Astrocyte of the spinal cord (primary cell): Measurements from ENCODE around the gene MSI2.

Source experiments
- DNase-seq: peaks from one replicate; pipeline ENCODE4 v3.0.0; 2011; ENCODE audit warnings: low read depth, low spot score
- H3K4me3 ChIP-seq: 2 replicates; pipeline ENCODE4 v1.5.1; 2011; ENCODE audit warnings: low read depth, mild to moderate bottlenecking, low read length, moderate library complexity
- CTCF ChIP-seq: IDR thresholded peaks from 2 replicates; pipeline ENCODE4 v1.5.1; 2012; ENCODE audit warnings: low read depth, mild to moderate bottlenecking, low read length, inconsistent platforms
- in situ Hi-C: cut with HindIII; loops from 2 replicates; pipeline ENCODE4 v1.10.0; 2017; ENCODE audit warnings: low sequenced_read_pairs

Gene MSI2

GRCh38 chr17:57726213-57726790 lies 470.0 kb downstream of the MSI2 start:
- in situ Hi-C loops = no loop called here
- TF ChIP-seq CTCF = no peak

GRCh38 chr17:57726838-57727237 lies 470.5 kb downstream of the MSI2 start:
- in situ Hi-C loops = no loop called here
- TF ChIP-seq CTCF = no peak
- H3K4me3 ChIP-seq = no peak overlapping the region
- DNase-seq = no peak

More at GRCh38 chr17:57726213-57726790, 470.0 kb downstream of the MSI2 start:
- DNase-seq = no peak
- no peak overlapping the region for H3K4me3 ChIP-seq

- no peak for DNase-seq
- no peak overlapping the region for H3K4me3 ChIP-seq
- no peak for TF ChIP-seq CTCF
- in situ Hi-C loops = no loop called here
Observed at GRCh38 chr17:57727630-57728175, 471.4 kb downstream of the MSI2 start.

- TF ChIP-seq CTCF = no peak
- no peak overlapping the region for H3K4me3 ChIP-seq
- DNase-seq = no peak
- in situ Hi-C loops = no loop called here
Observed at GRCh38 chr17:57730026-57730701, 473.8 kb downstream of the MSI2 start.

- in situ Hi-C loops = no loop called here
- H3K4me3 ChIP-seq = no peak overlapping the region
- DNase-seq = no peak
- TF ChIP-seq CTCF = no peak
Observed at GRCh38 chr17:57732062-57732461, 475.7 kb downstream of the MSI2 start.

- no peak for DNase-seq
- no peak overlapping the region for H3K4me3 ChIP-seq
- TF ChIP-seq CTCF = no peak
- in situ Hi-C loops = no loop called here
Observed at GRCh38 chr17:57733085-57733484, 476.8 kb downstream of the MSI2 start.
